HEK293 (cell line): Measurements from ENCODE around the gene TCF7L2.

ENCODE experiments used
- CTCF ChIA-PET: fragments of 350-600 bp; formaldehyde crosslinking; extraction: SDS; loops from one replicate; lab custom pipeline; 2021; ENCODE audit warnings: antibody characterized with exemption; lab: Yijun Ruan, JAX
- POLR2A ChIA-PET: fragments of 300-600 bp; formaldehyde crosslinking; extraction: SDS; loops from one replicate; lab custom pipeline; 2020; ENCODE audit warnings: antibody characterized with exemption, inconsistent platforms; lab: Yijun Ruan, JAX
- H3K27ac ChIP-seq: fragments of 200-500 bp; sonication (Bioruptor generic); 2 replicates; pipeline ENCODE4 v1.5.1; 2014; ENCODE audit warnings: low read depth, low read length, control low read depth, inconsistent platforms; ENCODE audit errors: extremely low read depth
- H3K36me3 ChIP-seq, 2 experiments: fragments of 200-500 bp in 1 of 2; sonication (Bioruptor generic) in 1 of 2; 1 replicate in 1 of 2; 2 replicates in 1 of 2; pipeline ENCODE4 v1.5.1; 2014 to 2017; ENCODE audit warnings: inconsistent platforms in 2 of 2, low read length in 2 of 2; ENCODE audit not compliant: control insufficient read depth in 2 of 2, insufficient read depth in 1 of 2
- H3K4me1 ChIP-seq: fragments of 200-500 bp; sonication (Bioruptor generic); 2 replicates; pipeline ENCODE4 v1.5.1; 2014; ENCODE audit warnings: mild to moderate bottlenecking, low read length, inconsistent platforms; ENCODE audit not compliant: control insufficient read depth, insufficient read depth
- H3K4me3 ChIP-seq: 2 replicates; pipeline ENCODE4 v1.5.1; 2011; ENCODE audit warnings: low read depth, mild to moderate bottlenecking, control low read depth, low read length, moderate library complexity
- H3K9me3 ChIP-seq: fragments of 200-500 bp; sonication (Bioruptor generic); 2 replicates; pipeline ENCODE4 v1.5.1; 2014; ENCODE audit warnings: low read depth, low read length, inconsistent platforms; ENCODE audit not compliant: control insufficient read depth, insufficient read depth
- FEZF1 ChIP-seq: fragments of 450-650 bp; formaldehyde crosslinking; IDR thresholded peaks from 2 replicates; pipeline ENCODE4 v1.5.1; 2016; ENCODE audit warnings: missing biosample characterization, missing genetic modification characterization
- GLI4 ChIP-seq: fragments of 450-650 bp; formaldehyde crosslinking; IDR thresholded peaks from 2 replicates; pipeline ENCODE4 v1.5.1; 2016; ENCODE audit warnings: missing biosample characterization, missing genetic modification characterization
- HOXC10 ChIP-seq: sonication (generic); formaldehyde crosslinking; IDR thresholded peaks from 2 replicates; pipeline ENCODE4 v1.8.1; 2023; ENCODE audit warnings: mild to moderate bottlenecking, missing genetic modification reagents
- IKZF3 ChIP-seq: fragments of 450-650 bp; IDR thresholded peaks from 2 replicates; pipeline ENCODE4 v1.5.0; 2018; ENCODE audit warnings: missing biosample characterization, mild to moderate bottlenecking, missing genetic modification characterization, moderate library complexity
- PRDM6 ChIP-seq: fragments of 450-650 bp; formaldehyde crosslinking; IDR thresholded peaks from 2 replicates; pipeline ENCODE4 v1.5.1; 2017; ENCODE audit warnings: missing biosample characterization, missing genetic modification characterization
- WT1 ChIP-seq: fragments of 450-650 bp; formaldehyde crosslinking; IDR thresholded peaks from 2 replicates; pipeline ENCODE4 v1.5.1; 2016; ENCODE audit warnings: missing biosample characterization, missing genetic modification characterization
- ZBTB20 ChIP-seq: fragments of 450-650 bp; formaldehyde crosslinking; IDR thresholded peaks from 2 replicates; pipeline ENCODE4 v1.5.1; 2016; ENCODE audit warnings: missing biosample characterization, missing genetic modification characterization
- ZFHX2 ChIP-seq: fragments of 450-650 bp; formaldehyde crosslinking; conservative IDR thresholded peaks from 2 replicates; pipeline ENCODE4 v1.5.1; 2016; ENCODE audit warnings: missing biosample characterization, missing genetic modification characterization
- ZFP3 ChIP-seq: fragments of 450-650 bp; formaldehyde crosslinking; IDR thresholded peaks from 2 replicates; pipeline ENCODE4 v1.5.1; 2016; ENCODE audit warnings: low read depth, missing biosample characterization, missing genetic modification characterization
- ZNF16 ChIP-seq: fragments of 450-650 bp; formaldehyde crosslinking; IDR thresholded peaks from 2 replicates; pipeline ENCODE4 v1.5.1; 2016; ENCODE audit warnings: low read depth, missing biosample characterization, missing genetic modification characterization
- ZNF280D ChIP-seq: fragments of 450-650 bp; formaldehyde crosslinking; IDR thresholded peaks from 2 replicates; pipeline ENCODE4 v1.5.1; 2016; ENCODE audit warnings: missing biosample characterization, missing genetic modification characterization
- ZNF335 ChIP-seq: fragments of 450-650 bp; formaldehyde crosslinking; conservative IDR thresholded peaks from 2 replicates; pipeline ENCODE4 v1.5.1; 2016; ENCODE audit warnings: missing biosample characterization, missing genetic modification characterization
- ZNF398 ChIP-seq: fragments of 450-650 bp; formaldehyde crosslinking; IDR thresholded peaks from 2 replicates; pipeline ENCODE4 v1.5.1; 2017; ENCODE audit warnings: missing biosample characterization, missing genetic modification characterization
- ZNF473 ChIP-seq: fragments of 450-650 bp; formaldehyde crosslinking; IDR thresholded peaks from 2 replicates; pipeline ENCODE4 v1.5.1; 2017; ENCODE audit warnings: missing biosample characterization, missing genetic modification characterization
- ZNF558 ChIP-seq: fragments of 450-650 bp; formaldehyde crosslinking; IDR thresholded peaks from 2 replicates; pipeline ENCODE4 v1.5.1; 2016; ENCODE audit warnings: missing biosample characterization, missing genetic modification characterization
- ZNF610 ChIP-seq: fragments of 450-650 bp; formaldehyde crosslinking; IDR thresholded peaks from 2 replicates; pipeline ENCODE4 v1.5.1; 2016; ENCODE audit warnings: missing biosample characterization, missing genetic modification characterization, borderline replicate concordance
- ZNF621 ChIP-seq: fragments of 450-650 bp; formaldehyde crosslinking; IDR thresholded peaks from 2 replicates; pipeline ENCODE4 v1.5.1; 2017; ENCODE audit warnings: missing biosample characterization, missing genetic modification characterization
- ZNF660 ChIP-seq: fragments of 450-650 bp; IDR thresholded peaks from 2 replicates; pipeline ENCODE4 v1.5.1; 2018; ENCODE audit warnings: missing biosample characterization, mild to moderate bottlenecking, missing genetic modification characterization
- ZNF830 ChIP-seq: fragments of 450-650 bp; IDR thresholded peaks from 2 replicates; pipeline ENCODE4 v1.5.0; 2018; ENCODE audit warnings: missing biosample characterization, missing genetic modification characterization, low read depth, mild to moderate bottlenecking, moderate library complexity
- TF ChIP-seq, protein P1 (sequence below): fragments of 450-650 bp; formaldehyde crosslinking; IDR thresholded peaks from 2 replicates; pipeline ENCODE4 v1.5.0; 2017; ENCODE audit warnings: missing biosample characterization, missing genetic modification characterization, borderline replicate concordance
- TF ChIP-seq, protein P2 (sequence below): fragments of 450-650 bp; formaldehyde crosslinking; IDR thresholded peaks from 2 replicates; pipeline ENCODE4 v1.5.1; 2016; ENCODE audit warnings: missing biosample characterization, missing genetic modification characterization
- TF ChIP-seq, protein P3 (sequence below): fragments of 450-650 bp; formaldehyde crosslinking; IDR thresholded peaks from 2 replicates; pipeline ENCODE4 v1.5.1; 2016; ENCODE audit warnings: missing biosample characterization, missing genetic modification characterization

The TCF7L2 gene

GRCh38 chr10:113021268-113022040, 71.4 kb downstream of the TCF7L2 start:
- TF ChIP-seq ZNF830 (no peak), ZBTB20 (no peak), ZNF398 (tag by site-specific recombination) (no peak), ZNF558 (tag by site-specific recombination) (no peak), ZFHX2 (tag by site-specific recombination) (no peak)
- ChIA-PET CTCF (interaction anchor here (1.1 kb wide), 1 partner anchor 106 kb away, joined by 3 read pairs; no protein-coding TSS in a partner anchor), POLR2A (no interaction called here)
- no peaks in the 10 kb centered on the region for H3K9me3 ChIP-seq
- no peak overlapping the region for H3K27ac ChIP-seq
- H3K4me1 ChIP-seq, result peaks cover 12% of the 10 kb centered on the region; the same call in 1 of the 2 replicates
- H3K4me3 ChIP-seq, result no peak overlapping the region
- H3K36me3 ChIP-seq, result no peaks in the 10 kb centered on the region; a peak in 1 of 3 replicates

GRCh38 chr10:113022265-113022664, 72.2 kb downstream of the TCF7L2 start:
- H3K4me1 ChIP-seq, result peaks cover 20% of the 10 kb centered on the region
- CTCF ChIA-PET, result no interaction called here
- H3K4me3 ChIP-seq, result no peak overlapping the region
- no peak overlapping the region for H3K27ac ChIP-seq
- H3K9me3 ChIP-seq, result no peaks in the 10 kb centered on the region
- H3K36me3 ChIP-seq, result no peaks in the 10 kb centered on the region; a peak in 1 of 3 replicates
- POLR2A ChIA-PET, result no interaction called here
- TF ChIP-seq IKZF3 (tag by site-specific recombination) (no peak), ZNF660 (tag by site-specific recombination) (no peak), ZFP3 (tag by site-specific recombination) (no peak), ZNF558 (tag by site-specific recombination) (no peak), ZNF16 (tag by site-specific recombination) (no peak), ZNF621 (no peak), HOXC10 (no peak), ZNF473 (no peak), FEZF1 (no peak), ZNF610 (no peak), ZNF280D (tag by site-specific recombination) (no peak), ZNF335 (tag by site-specific recombination) (no peak), WT1 (tag by site-specific recombination) (no peak), PRDM6 (tag by site-specific recombination) (no peak), GLI4 (tag by site-specific recombination) (no peak)
- TF ChIP-seq, protein P1, sequence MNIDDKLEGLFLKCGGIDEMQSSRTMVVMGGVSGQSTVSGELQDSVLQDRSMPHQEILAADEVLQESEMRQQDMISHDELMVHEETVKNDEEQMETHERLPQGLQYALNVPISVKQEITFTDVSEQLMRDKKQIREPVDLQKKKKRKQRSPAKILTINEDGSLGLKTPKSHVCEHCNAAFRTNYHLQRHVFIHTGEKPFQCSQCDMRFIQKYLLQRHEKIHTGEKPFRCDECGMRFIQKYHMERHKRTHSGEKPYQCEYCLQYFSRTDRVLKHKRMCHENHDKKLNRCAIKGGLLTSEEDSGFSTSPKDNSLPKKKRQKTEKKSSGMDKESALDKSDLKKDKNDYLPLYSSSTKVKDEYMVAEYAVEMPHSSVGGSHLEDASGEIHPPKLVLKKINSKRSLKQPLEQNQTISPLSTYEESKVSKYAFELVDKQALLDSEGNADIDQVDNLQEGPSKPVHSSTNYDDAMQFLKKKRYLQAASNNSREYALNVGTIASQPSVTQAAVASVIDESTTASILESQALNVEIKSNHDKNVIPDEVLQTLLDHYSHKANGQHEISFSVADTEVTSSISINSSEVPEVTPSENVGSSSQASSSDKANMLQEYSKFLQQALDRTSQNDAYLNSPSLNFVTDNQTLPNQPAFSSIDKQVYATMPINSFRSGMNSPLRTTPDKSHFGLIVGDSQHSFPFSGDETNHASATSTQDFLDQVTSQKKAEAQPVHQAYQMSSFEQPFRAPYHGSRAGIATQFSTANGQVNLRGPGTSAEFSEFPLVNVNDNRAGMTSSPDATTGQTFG (tag by site-specific recombination), result no peak
- TF ChIP-seq, protein P2, sequence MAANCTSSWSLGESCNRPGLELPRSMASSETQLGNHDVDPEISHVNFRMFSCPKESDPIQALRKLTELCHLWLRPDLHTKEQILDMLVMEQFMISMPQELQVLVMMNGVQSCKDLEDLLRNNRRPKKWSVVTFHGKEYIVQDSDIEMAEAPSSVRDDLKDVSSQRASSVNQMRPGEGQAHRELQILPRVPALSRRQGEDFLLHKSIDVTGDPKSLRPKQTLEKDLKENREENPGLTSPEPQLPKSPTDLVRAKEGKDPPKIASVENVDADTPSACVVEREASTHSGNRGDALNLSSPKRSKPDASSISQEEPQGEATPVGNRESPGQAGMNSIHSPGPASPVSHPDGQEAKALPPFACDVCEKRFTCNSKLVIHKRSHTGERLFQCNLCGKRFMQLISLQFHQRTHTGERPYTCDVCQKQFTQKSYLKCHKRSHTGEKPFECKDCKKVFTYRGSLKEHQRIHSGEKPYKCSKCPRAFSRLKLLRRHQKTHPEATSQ, result no peak
- TF ChIP-seq, protein P3, sequence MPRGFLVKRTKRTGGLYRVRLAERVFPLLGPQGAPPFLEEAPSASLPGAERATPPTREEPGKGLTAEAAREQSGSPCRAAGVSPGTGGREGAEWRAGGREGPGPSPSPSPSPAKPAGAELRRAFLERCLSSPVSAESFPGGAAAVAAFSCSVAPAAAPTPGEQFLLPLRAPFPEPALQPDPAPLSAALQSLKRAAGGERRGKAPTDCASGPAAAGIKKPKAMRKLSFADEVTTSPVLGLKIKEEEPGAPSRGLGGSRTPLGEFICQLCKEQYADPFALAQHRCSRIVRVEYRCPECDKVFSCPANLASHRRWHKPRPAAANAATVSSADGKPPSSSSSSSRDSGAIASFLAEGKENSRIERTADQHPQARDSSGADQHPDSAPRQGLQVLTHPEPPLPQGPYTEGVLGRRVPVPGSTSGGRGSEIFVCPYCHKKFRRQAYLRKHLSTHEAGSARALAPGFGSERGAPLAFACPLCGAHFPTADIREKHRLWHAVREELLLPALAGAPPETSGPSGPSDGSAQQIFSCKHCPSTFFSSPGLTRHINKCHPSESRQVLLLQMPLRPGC (tag by site-specific recombination), result no peak
